Activated CD4-positive, alpha-beta memory T cell treated with anti-CD3 and anti-CD28 coated beads for 36 hours (primary cell): ENCODE measurements around the gene NAV3. TPM values are rescaled to one million over a fixed set of nuclear protein-coding genes. Genes with fewer than 3 reads are reported as not detected.

ENCODE experiments used
- CTCF ChIA-PET: fragments of 350-600 bp; sonication (Branson Sonifier 250); formaldehyde crosslinking; loops from one replicate; lab custom pipeline; 2021; ENCODE audit warnings: antibody characterized with exemption, inconsistent platforms; lab: Charles Lee
- POLR2A ChIA-PET: fragments of 350-600 bp; sonication (Branson Sonifier 250); formaldehyde crosslinking; loops from one replicate; lab custom pipeline; 2021; ENCODE audit warnings: antibody characterized with exemption; lab: Charles Lee
- DNase-seq: peaks from one replicate; pipeline ENCODE4 v3.0.0-alpha.2; 2020
- H3K27ac Mint-ChIP-seq: one replicate; pipeline ENCODE4 v1.8.0; 2021; ENCODE audit warnings: mixed read lengths
- H3K27me3 Mint-ChIP-seq: one replicate; pipeline ENCODE4 v1.8.0; 2021; ENCODE audit warnings: mixed read lengths
- H3K36me3 Mint-ChIP-seq: one replicate; pipeline ENCODE4 v1.8.0; 2021; ENCODE audit warnings: mixed read lengths
- H3K4me1 Mint-ChIP-seq: one replicate; pipeline ENCODE4 v1.8.0; 2021; ENCODE audit warnings: low read depth, mixed read lengths
- H3K4me3 Mint-ChIP-seq: one replicate; pipeline ENCODE4 v1.8.0; 2021; ENCODE audit warnings: mild to moderate bottlenecking, mixed read lengths
- H3K9me3 Mint-ChIP-seq: one replicate; pipeline ENCODE4 v1.8.0; 2021; ENCODE audit warnings: mixed read lengths
- intact Hi-C: fragments of 100-400 bp; cut with micrococcal nuclease; formaldehyde crosslinking; loops from one replicate; pipeline ENCODE4 v1.15.1; 2023
- total RNA-seq, 2 experiments: library from RNA; stranded (reverse); gene quantifications; one replicate each; pipeline ENCODE4 v1.2.3, GENCODE V29; 2021

NAV3 gene
- total RNA-seq, 2 experiments from 2014 or later, result not detected

DNA sequence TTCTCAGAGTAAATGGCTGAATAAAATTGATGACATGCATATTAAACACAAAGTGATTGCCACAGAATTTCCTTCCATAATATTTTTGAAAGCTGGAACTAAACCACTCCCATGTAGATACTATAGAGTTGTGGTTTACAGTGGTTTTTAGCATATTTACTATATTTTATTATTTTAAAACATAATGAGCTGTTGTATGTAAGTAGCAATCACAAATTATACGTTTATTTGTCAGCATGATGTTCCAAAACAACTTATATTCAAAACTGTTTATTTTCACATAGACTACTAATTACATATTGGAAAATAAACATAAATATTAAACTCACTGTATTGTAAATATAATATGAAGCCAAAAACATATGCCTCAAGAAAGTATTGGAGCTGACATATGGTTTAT lies 77.2 kb downstream of the NAV3 start:
- peaks cover 10% of the 10 kb centered on the region for H3K9me3 Mint-ChIP-seq
- intact Hi-C loops, result no loop called here
- no peak overlapping the region for H3K4me3 Mint-ChIP-seq
- ChIA-PET CTCF (interaction anchor here (0.9 kb wide), 1 partner anchor 10 kb away, joined by 3 read pairs; no protein-coding TSS in a partner anchor), POLR2A (no interaction called here)
- H3K4me1 Mint-ChIP-seq, result no peaks in the 10 kb centered on the region
- no peak overlapping the region for H3K27ac Mint-ChIP-seq
- H3K36me3 Mint-ChIP-seq, result no peaks in the 10 kb centered on the region
- no peaks in the 10 kb centered on the region for H3K27me3 Mint-ChIP-seq
- DNase-seq, result no peak

DNA sequence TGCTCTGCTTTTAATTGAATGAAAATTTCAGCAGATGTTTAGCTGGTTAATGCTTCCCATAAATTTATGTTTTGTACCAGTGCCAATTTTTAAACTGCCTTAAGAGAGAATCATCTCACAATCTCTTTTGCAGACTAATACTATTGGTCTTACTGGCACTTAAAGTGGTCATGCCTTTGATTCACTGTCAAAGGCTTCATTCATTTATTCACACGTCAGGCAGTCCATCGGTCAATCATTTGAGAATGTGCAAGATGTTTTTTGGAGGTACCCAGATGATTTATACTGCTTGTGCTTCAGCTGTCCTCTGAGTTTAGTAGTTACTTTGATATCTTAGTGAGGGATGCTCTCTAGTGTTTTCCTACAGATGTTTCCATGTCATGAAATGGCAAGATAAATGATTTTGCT lies 83.4 kb downstream of the NAV3 start:
- POLR2A ChIA-PET, result no interaction called here
- Mint-ChIP-seq H3K27me3 (no peaks in the 10 kb centered on the region), H3K27ac (no peak overlapping the region), H3K36me3 (no peaks in the 10 kb centered on the region), H3K4me1 (no peaks in the 10 kb centered on the region), H3K9me3 (peaks cover 13% of the 10 kb centered on the region), H3K4me3 (no peak overlapping the region)
- CTCF ChIA-PET, result no interaction called here
- intact Hi-C loops, result no loop called here
- no peak for DNase-seq

DNA sequence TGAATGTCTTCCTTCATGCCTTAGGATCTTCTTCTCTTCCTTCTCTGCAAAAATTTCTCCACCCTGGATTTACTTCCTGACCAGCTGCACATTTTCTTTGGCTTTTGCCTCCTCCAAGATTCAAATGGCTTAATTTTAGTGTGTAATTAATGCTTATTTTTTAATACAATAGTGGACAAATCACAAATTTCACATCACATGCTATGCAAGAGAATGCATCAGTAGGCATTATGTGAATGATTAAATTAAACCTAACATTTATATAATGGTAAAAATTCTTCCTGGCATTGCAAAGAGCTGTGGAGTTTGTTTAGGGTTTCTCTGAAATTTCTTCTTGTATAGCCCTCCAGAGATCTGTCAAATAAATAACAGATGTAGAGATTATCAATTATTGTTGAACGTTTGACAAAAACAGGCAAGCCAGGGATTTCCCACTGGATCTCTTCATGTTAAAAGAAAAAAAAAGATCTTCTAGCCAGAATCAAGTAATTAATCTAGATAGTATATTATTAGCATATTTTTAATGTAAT lies 84.4 kb downstream of the NAV3 start:
- Mint-ChIP-seq H3K4me1 (no peaks in the 10 kb centered on the region), H3K27me3 (no peaks in the 10 kb centered on the region), H3K4me3 (no peak overlapping the region), H3K27ac (no peak overlapping the region), H3K9me3 (peaks cover 10% of the 10 kb centered on the region), H3K36me3 (no peaks in the 10 kb centered on the region)
- intact Hi-C loops, result no loop called here
- POLR2A ChIA-PET, result no interaction called here
- DNase-seq, result no peak
- CTCF ChIA-PET, result no interaction called here

DNA sequence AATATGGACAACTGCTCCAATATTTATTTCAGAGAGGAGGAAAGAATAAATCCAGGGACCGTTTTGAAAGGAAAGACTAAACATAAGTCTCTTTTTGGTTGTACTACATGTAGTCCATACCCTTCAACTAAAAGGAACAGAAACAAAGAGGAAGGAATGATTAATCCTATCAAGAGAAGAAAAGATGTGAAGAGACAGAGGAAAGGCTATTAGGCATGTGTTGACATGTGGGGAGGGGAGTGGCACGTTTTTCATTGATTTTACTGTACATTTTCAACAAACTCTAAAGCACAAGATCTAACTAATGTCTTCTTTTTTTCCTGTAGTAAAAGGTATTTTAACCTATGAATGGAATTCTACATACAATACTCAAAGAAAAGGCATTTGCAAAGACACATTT lies 85.6 kb downstream of the NAV3 start:
- Mint-ChIP-seq H3K27me3 (no peaks in the 10 kb centered on the region), H3K36me3 (no peaks in the 10 kb centered on the region), H3K4me1 (no peaks in the 10 kb centered on the region), H3K27ac (no peak overlapping the region), H3K4me3 (no peak overlapping the region), H3K9me3 (peaks cover 8% of the 10 kb centered on the region)
- intact Hi-C loops, result no loop called here
- CTCF ChIA-PET, result no interaction called here
- POLR2A ChIA-PET, result no interaction called here
- DNase-seq, result no peak

DNA sequence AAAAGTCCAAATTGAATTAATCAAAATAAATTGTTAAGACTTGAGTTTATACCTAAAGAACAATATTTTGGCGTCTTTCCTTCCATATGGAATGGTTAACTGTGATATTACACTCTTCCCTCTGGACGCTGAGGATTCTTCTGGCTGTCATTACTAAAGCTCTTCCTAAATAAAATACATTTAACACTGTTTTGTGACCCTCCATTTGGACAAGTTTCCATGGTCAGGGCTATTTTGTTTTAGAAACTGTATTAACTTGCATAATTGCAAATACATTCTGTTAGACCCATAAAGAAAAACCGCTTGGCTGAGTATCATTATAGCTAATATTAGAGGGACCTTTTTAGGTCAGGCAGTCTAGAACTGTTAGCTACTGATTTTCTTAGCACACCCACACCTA lies 87.4 kb downstream of the NAV3 start:
- Mint-ChIP-seq H3K9me3 (peaks cover 6% of the 10 kb centered on the region), H3K36me3 (no peaks in the 10 kb centered on the region), H3K4me3 (no peak overlapping the region), H3K27ac (no peak overlapping the region), H3K27me3 (no peaks in the 10 kb centered on the region), H3K4me1 (no peaks in the 10 kb centered on the region)
- POLR2A ChIA-PET, result no interaction called here
- no peak for DNase-seq
- intact Hi-C loops, result no loop called here
- CTCF ChIA-PET, result interaction anchor here (0.9 kb wide), 1 partner anchor 10 kb away, joined by 3 read pairs; no protein-coding TSS in a partner anchor

DNA sequence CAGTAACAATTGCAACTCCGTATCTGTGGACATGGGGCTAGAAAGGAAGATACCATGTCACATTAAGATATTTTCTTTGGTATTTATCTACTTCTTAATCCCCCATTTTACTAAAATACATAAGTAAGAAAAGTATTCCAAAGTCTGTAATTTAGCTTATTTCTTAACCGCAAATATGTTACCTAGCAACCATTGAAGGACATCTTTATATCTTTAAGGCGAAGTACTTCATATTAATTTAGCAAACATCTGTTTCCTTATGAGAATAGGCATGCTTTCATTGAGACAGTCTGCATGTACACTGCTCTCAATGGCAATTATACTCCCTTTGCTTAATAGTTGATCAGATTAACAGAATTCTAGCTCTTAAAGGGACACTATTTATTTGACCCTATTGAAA lies 88.8 kb downstream of the NAV3 start:
- Mint-ChIP-seq H3K4me3 (no peak overlapping the region), H3K36me3 (no peaks in the 10 kb centered on the region), H3K27ac (no peak overlapping the region), H3K27me3 (no peaks in the 10 kb centered on the region), H3K9me3 (peaks cover 10% of the 10 kb centered on the region), H3K4me1 (no peaks in the 10 kb centered on the region)
- DNase-seq, result no peak
- ChIA-PET POLR2A (no interaction called here), CTCF (no interaction called here)
- intact Hi-C loops, result no loop called here

DNA sequence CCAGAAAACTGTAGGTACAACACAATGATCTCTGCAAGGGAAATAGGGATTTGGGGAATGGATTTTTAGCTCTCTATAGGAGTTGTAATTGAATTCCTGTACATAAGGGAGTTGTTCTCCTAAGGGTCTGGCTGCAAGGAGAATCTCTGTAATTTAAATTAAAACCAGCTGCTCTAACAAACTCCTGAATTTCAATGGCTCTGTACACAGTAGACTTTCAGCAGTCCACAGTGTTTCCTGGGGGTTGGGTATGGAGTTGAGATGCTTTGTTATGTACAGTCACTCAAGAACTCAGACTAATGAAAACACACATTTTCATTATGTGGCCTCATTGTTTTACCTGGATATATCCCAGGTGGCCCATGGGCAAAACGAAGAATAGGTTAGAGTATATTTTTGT lies 93.2 kb downstream of the NAV3 start:
- no peak overlapping the region for H3K4me3 Mint-ChIP-seq
- CTCF ChIA-PET, result no interaction called here
- H3K27ac Mint-ChIP-seq, result no peak overlapping the region
- POLR2A ChIA-PET, result no interaction called here
- H3K4me1 Mint-ChIP-seq, result no peaks in the 10 kb centered on the region
- DNase-seq, result no peak
- no peaks in the 10 kb centered on the region for H3K36me3 Mint-ChIP-seq
- intact Hi-C loops, result no loop called here
- no peaks in the 10 kb centered on the region for H3K27me3 Mint-ChIP-seq
- peaks cover 7% of the 10 kb centered on the region for H3K9me3 Mint-ChIP-seq

DNA sequence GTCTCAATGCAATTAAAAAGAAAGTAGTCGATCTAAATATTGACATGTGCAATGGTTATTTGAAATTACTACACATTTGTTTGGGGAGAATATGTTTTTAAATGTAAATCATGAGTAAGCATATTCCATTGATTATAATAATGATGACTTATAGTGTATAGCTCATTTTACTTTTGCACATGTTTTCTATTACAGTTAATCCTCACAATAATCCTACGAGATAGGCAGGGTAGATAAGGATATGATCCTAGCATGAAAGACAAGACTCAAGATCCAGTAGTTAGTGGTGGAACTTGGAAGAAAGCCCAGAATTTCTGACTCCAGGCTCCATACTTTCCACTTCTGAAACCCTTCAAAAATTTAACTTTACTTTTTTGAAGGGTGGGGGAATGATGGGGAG lies 94.0 kb downstream of the NAV3 start:
- intact Hi-C loops, result loop anchor here (1.0 kb wide), 1 partner anchor 875 kb away; no protein-coding TSS in a partner anchor
- ChIA-PET CTCF (no interaction called here), POLR2A (no interaction called here)
- Mint-ChIP-seq H3K4me3 (no peak overlapping the region), H3K27ac (no peak overlapping the region), H3K27me3 (no peaks in the 10 kb centered on the region), H3K36me3 (no peaks in the 10 kb centered on the region), H3K9me3 (peaks cover 7% of the 10 kb centered on the region), H3K4me1 (no peaks in the 10 kb centered on the region)
- no peak for DNase-seq

DNA sequence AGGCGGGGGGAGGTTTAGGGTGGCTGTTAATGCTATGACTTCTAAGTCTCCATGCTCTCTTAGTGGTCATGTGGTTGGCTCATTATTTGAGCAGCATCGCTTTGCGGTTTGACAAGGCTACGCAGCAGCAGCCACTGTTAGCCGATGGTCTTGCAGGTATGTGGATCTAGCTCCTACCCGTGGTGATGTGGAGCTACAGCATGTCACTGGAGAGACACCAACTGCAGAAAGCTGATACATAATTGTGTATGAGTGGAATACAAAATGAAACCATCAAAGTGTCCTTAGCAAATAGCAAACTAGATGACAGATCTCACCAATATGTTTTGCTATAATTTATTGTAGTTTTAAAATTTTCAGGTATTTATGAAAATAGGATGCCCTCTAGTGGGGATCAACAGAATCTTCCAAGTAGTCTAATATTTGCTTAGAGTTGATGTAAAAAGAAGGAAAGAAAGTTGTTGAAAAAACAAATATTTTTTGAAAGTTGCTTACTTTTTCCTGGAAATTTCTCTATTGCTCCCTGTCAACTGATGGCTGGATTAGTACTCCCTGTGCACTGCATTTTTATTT lies 94.9 kb downstream of the NAV3 start:
- Mint-ChIP-seq H3K4me3 (no peak overlapping the region), H3K27ac (no peak overlapping the region), H3K27me3 (no peaks in the 10 kb centered on the region), H3K36me3 (no peaks in the 10 kb centered on the region), H3K4me1 (no peaks in the 10 kb centered on the region), H3K9me3 (peaks cover 7% of the 10 kb centered on the region)
- POLR2A ChIA-PET, result no interaction called here
- intact Hi-C loops, result loop anchor here (1.0 kb wide), 1 partner anchor 876 kb away; no protein-coding TSS in a partner anchor
- CTCF ChIA-PET, result interaction anchor here (0.7 to 1.0 kb wide), 2 partner anchors 876 to 878 kb away, joined by 3 read pairs; no protein-coding TSS in a partner anchor
- peak; percentile 17 for DNase-seq

DNA sequence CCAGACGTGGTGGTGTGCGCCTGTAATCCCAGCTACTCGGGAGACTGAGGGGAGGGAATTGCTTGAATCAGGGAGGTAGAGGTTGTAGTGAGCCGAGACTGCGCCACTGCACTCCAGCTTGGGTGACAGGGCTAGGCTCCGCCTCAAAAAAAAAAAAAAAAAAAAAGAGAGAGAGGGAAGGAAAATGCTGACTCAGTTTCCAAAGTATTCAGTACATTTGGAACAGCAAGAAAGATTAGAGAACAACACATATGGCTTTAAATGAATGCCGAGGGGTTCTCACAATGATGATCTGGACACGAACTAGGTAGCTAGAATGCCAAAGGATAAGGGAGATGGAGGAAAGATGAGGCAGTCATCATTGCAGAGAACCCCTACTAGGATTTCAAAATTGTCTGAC lies 97.4 kb downstream of the NAV3 start:
- Mint-ChIP-seq H3K36me3 (no peaks in the 10 kb centered on the region), H3K27ac (no peak overlapping the region), H3K9me3 (peaks cover 8% of the 10 kb centered on the region), H3K4me3 (no peak overlapping the region), H3K4me1 (no peaks in the 10 kb centered on the region), H3K27me3 (no peaks in the 10 kb centered on the region)
- POLR2A ChIA-PET, result no interaction called here
- no peak for DNase-seq
- intact Hi-C loops, result no loop called here
- CTCF ChIA-PET, result no interaction called here

DNA sequence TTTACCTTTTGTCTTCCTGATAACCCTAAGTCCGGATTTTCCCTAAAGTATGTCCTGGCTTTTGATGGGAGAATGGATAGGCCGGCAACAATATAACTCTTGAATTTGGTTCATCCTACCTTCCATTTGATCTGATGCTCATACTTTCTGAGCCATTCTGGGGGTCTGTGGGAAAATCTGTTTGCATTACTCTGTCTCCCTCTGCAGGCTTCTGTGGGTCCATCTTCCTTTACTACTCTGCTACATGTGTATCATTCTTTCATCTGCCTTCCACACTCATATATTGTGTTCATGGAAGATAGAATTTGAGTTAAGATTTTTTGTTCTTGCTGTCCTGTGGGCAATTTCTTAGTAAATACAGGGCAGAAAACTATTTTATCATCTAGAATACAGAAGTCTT lies 101.5 kb downstream of the NAV3 start:
- intact Hi-C loops, result no loop called here
- DNase-seq, result no peak
- Mint-ChIP-seq H3K4me1 (no peaks in the 10 kb centered on the region), H3K36me3 (no peaks in the 10 kb centered on the region), H3K27ac (no peak overlapping the region), H3K9me3 (peaks cover 7% of the 10 kb centered on the region), H3K27me3 (no peaks in the 10 kb centered on the region), H3K4me3 (no peak overlapping the region)
- ChIA-PET POLR2A (no interaction called here), CTCF (no interaction called here)

DNA sequence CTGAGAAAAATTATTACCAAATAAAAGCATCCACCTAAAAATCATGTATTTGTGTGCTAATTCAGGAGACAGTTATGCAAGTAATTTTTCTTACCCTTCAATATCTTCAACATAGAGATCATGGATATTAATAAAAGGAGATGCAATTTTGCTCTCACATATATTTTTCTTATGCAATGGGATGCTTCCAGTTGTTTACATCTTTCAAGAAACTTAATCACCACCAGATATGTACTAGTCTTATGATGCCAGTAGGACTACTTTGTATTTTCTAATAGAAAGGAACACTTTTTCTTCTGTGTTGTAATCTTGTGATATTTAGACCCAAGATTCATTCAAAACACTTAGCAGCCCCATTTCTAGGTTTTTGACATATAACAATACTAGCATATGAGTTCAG lies 107.6 kb downstream of the NAV3 start:
- ChIA-PET POLR2A (interaction anchor here (0.6 kb wide), 1 partner anchor 456 kb away, joined by 3 read pairs; no protein-coding TSS in a partner anchor), CTCF (no interaction called here)
- Mint-ChIP-seq H3K27me3 (no peaks in the 10 kb centered on the region), H3K36me3 (no peaks in the 10 kb centered on the region), H3K27ac (no peak overlapping the region), H3K4me3 (no peak overlapping the region), H3K9me3 (peaks cover 7% of the 10 kb centered on the region), H3K4me1 (no peaks in the 10 kb centered on the region)
- intact Hi-C loops, result no loop called here
- DNase-seq, result no peak

DNA sequence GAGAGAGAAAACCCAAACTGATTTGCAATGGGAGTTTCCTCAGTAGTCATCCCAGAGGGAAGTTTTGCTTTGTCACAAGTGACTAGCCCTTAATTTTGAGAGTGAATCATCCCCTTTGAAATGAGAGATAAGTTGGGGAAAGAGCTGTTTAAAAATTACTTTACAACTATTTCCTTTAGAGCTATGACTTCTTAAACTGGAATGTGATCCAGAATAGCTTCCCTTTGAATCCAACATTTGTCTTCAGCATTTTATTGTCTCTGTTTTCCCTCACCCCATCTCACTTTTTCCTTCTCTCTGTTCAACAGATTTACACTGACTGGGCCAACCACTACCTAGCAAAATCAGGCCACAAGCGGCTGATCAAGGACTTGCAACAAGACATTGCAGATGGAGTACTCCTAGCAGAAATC lies 109.3 kb downstream of the NAV3 start:
- H3K4me1 Mint-ChIP-seq, result no peaks in the 10 kb centered on the region
- H3K27ac Mint-ChIP-seq, result no peak overlapping the region
- CTCF ChIA-PET, result no interaction called here
- no peak for DNase-seq
- intact Hi-C loops, result no loop called here
- no peaks in the 10 kb centered on the region for H3K27me3 Mint-ChIP-seq
- no peak overlapping the region for H3K4me3 Mint-ChIP-seq
- H3K9me3 Mint-ChIP-seq, result peaks cover 7% of the 10 kb centered on the region
- no peaks in the 10 kb centered on the region for H3K36me3 Mint-ChIP-seq
- POLR2A ChIA-PET, result no interaction called here
